Colon (tissue), 2 donors: ENCODE measurements around the gene IFNA7.
"Not testable (repeated sequence)": the region's sequence is repeated elsewhere in the genome, so short reads cannot be mapped to it uniquely, and the experiment has no call there.

Experiments used
- FAIRE-seq: peaks from 2 replicates; lab custom pipeline; 2012; peaks lifted over from hg19 to GRCh38; lab: Jason Lieb, UNC
- donor health status: control.
- donor health status: control.

Gene IFNA7

GRCh38 chr9:21174671-21175070 lies 27.3 kb downstream of the IFNA7 start:
- FAIRE-seq, result no peak

GRCh38 chr9:21172156-21172555 lies 29.8 kb downstream of the IFNA7 start:
- FAIRE-seq, result no peak

GRCh38 chr9:21171351-21171750 lies 30.7 kb downstream of the IFNA7 start:
- no peak for FAIRE-seq

- FAIRE-seq, result not testable (repeated sequence)
Observed at GRCh38 chr9:21166560-21166959, 35.4 kb downstream of the IFNA7 start, which contains the start of gene IFNA21. Gene IFNA21 (minus strand): TSS chr9:21166660. CDS start chr9:21166612, 48 bp downstream.

GRCh38 chr9:21165516-21165915 lies 36.5 kb downstream of the IFNA7 start:
- FAIRE-seq, result peak; percentile 77

GRCh38 chr9:21160178-21160577 lies 41.8 kb downstream of the IFNA7 start:
- no peak for FAIRE-seq

GRCh38 chr9:21155501-21155900 lies 46.5 kb downstream of the IFNA7 start:
- FAIRE-seq, result no peak

GRCh38 chr9:21154018-21154608 lies 47.9 kb downstream of the IFNA7 start:
- FAIRE-seq, result no peak

GRCh38 chr9:21153336-21154017 lies 48.5 kb downstream of the IFNA7 start:
- no peak for FAIRE-seq
